GM12874 (cell line): ENCODE data around the gene GZMM.

Experiments
- TF ChIP-seq, protein P1 (sequence below): IDR thresholded peaks from 2 replicates; pipeline ENCODE4 v1.5.1; 2011; ENCODE audit warnings: low read depth, mild to moderate bottlenecking, control low read depth, low read length, moderate library complexity; ENCODE audit not compliant: insufficient read depth

Gene GZMM

DNA sequence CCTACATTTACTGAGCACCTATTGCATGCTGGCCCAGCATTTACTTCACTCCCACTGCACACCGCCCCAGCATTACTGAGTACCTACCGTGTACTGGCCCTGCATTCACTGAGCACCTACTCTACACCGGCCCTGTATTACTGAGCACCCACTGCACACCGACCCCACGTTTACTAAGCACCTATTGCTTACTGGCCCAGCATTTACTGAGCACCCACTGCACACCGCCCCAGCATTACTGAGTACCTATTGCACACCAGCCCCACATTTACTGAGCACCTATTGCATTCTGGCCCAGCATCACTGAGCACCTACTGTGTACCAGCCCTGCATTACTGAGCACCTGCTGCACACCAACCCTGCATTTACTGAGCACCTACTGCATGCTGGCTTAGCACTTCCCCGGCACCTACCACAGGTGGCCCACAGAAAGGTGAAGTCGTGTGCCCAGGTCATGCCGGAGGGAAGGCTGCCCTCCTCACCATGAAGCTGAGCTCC, 29.6 kb upstream of the GZMM start:
- TF ChIP-seq, protein P1, sequence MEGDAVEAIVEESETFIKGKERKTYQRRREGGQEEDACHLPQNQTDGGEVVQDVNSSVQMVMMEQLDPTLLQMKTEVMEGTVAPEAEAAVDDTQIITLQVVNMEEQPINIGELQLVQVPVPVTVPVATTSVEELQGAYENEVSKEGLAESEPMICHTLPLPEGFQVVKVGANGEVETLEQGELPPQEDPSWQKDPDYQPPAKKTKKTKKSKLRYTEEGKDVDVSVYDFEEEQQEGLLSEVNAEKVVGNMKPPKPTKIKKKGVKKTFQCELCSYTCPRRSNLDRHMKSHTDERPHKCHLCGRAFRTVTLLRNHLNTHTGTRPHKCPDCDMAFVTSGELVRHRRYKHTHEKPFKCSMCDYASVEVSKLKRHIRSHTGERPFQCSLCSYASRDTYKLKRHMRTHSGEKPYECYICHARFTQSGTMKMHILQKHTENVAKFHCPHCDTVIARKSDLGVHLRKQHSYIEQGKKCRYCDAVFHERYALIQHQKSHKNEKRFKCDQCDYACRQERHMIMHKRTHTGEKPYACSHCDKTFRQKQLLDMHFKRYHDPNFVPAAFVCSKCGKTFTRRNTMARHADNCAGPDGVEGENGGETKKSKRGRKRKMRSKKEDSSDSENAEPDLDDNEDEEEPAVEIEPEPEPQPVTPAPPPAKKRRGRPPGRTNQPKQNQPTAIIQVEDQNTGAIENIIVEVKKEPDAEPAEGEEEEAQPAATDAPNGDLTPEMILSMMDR = no peak

DNA sequence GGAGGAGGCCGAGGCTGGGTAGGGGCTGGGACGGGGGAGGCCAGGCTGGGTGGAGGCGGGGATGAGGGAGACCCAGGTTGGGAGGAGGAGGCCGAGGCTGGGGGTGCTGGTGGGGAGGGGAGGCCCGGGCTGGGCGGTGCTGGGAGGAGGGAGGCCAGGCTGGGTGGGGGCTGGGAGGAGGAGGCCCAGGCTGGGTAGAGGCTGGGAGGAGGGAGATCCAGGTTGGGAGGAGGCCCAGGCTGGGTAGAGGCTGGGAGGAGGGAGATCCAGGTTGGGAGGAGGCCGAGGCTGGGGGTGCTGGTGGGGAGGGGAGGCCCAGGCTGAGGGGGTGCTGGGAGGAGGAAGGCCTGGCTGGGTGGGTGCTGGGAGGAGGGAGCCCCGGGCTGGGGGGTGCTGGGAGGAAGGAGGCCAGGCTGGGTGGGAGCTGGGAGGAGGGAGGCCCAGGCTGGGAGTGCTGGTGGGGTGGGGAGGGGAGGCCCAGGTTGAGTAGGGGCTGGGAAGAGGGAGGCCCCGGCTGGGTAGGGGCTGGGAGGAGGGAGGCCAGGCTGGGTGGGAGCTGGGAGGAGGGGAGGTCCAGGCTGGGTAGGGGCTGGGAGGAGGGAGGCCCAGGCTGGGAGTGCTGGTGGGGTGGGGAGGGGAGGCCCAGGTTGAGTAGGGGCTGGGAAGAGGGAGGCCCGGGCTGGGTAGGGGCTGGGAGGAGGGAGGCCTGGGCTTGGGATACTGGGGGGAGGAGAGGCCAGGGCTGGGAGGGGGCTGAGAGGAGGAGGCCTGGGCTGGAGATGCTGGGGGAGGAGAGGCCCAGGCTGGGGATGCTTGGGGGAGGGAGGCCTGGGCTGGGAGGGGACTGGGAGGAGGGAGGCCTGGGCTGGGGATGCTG, 25.9 kb upstream of the GZMM start:
- TF ChIP-seq, protein P1 = no peak

DNA sequence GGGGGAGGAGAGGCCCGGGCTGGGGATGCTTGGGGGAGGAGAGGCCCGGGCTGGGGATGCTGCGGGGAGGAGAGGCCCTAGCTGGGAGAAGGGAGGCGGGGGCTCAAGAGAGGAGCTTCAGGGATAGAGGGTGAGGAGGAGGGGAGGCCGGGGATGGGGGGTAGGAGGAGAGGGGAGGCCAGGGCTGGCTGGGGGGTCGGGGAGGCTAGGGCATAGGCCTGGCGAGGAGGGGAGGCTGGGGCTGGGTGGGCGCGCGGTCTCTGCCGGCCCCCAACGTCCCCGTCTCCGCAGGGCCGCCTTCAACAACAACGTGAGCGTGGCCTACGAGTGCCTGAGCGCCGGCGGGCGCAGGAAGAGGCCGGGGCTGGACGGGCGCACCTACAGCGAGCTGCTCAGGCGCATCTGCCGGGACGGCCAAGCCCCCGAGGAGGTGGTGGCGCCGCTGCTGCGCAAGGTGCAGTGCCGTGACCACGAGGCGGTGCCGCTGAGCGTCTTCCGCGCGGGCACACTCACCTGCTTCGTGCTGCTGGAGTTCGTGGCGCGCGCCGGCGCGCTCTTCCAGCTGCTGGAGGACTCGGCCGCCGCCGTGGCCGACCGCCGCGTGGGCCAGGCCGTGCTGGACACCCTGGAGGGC, 25.1 kb upstream of the GZMM start:
- TF ChIP-seq, protein P1 = no peak

DNA sequence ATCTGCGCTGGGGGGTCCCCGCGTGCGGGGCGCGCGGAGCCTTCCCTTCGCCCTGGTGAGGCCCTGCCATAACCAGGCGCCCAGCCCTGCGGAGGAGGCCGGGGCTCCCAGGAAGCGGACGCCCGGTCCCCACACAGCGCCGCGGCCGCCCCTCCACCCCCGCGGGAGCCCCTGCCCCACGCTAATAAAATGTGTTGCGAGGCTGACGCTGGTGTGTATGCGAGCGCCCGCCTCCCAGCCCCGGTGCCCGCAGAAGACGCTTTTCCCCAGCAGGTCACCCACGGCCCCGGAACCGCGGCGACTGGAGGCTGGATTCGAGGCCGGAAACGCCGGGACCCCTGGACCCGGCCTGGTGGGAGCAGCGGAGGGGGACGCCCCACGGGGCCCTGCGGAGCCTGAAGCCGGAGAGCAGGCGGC, 24.4 kb upstream of the GZMM start:
- TF ChIP-seq, protein P1 = no peak

DNA sequence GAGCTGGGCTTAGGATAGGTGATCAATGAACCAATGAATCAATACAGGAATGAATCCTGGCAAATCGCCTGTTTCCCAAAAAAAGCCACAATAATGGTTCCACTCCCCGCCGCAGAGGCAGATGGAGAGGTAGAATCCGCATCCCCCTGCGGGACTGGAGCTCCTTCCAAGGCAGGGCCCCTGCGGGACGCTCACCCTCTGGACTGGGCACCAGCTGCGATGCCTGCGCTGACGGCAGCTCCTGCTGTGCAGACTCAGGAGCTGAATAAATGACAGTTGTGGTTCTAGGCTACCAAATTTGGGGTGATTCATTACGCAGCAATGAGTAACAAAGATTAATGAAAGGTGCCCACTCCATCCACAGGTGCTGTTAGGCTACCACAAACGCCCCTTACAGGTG, 21.1 kb upstream of the GZMM start:
- TF ChIP-seq, protein P1 = no peak

DNA sequence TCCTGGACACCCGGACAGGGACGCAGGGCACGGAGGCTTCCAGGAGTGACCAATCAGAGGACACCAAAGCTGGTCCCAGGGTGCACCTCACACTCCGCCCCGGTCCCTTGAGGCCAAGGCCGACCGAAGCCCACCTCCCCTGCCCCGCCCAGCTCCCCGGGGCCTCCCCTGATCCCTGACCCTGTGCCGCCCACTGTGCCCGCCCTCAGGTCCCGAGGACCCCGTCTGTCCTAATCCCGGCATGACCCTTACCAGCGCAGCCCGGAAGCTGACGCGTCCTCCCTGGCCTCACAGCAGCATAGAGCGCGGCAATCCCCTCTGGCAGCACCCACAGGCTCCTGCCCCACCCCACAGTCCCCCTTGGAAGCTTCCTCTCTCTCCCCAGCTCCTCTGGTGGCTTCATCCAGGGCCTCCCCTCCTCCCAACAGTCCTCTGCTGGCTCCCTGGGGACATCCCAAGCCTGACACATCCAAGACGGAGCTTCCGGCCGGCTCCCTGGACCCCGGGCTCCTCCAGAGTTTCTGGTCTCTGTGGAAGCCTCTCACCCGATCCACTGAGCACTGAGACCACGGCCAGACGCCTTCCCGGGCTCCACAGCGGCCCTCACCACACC, 19.7 kb upstream of the GZMM start:
- TF ChIP-seq, protein P1 = no peak

DNA sequence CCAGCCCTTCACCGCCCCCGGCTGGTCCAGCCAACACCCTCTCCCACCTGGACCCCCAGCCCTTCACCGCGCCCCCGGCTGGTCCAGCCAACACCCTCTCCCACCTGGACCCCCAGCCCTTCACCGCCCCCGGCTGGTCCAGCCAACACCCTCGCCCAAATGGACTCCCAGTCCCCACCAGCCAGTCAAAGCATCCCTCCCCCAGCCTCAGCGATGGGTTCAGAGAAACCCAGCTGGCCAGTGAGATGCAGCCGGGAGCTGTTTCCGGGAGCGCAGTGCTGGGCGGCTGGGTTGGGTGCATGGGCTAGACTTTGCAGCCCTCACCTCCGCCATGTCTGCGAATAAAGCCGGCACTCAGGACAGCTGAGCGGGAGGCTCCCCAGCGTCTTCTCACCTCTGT, 18.8 kb upstream of the GZMM start:
- TF ChIP-seq, protein P1 = no peak
